GM19463 (cell line): ENCODE data around the gene LCK.
A peak's percentile ranks its signal among the peaks of the same experiment; 100 is the strongest.

Experiments used
- ATAC-seq: cut with Tn5 transposase; IDR thresholded peaks from one replicate; pipeline ENCODE4 v1.9.1; 2021; ENCODE audit warnings: mild to moderate bottlenecking, moderate library complexity; ENCODE audit not compliant: unreplicated experiment

The LCK gene

GRCh38 chr1:32250893-32251716 is at the start of gene LCK:
Gene LCK (plus strand): TSS chr1:32251265. CDS start chr1:32274330, 23,065 bp downstream.
- ATAC-seq, result no peak

GRCh38 chr1:32204943-32205361 is 46.1 kb upstream of the LCK start:
- ATAC-seq, result no peak

- ATAC-seq, result peak; percentile 67
Measured at GRCh38 chr1:32205401-32206370, 45.4 kb upstream of the LCK start, which contains the start of gene IQCC. Gene IQCC (plus strand): TSS chr1:32205671. CDS start chr1:32205682, 11 bp downstream.

GRCh38 chr1:32208469-32208868 is 42.6 kb upstream of the LCK start:
- no peak for ATAC-seq

GRCh38 chr1:32208891-32209328 is 42.2 kb upstream of the LCK start, which contains the start of gene DCDC2B:
Gene DCDC2B (plus strand): TSS chr1:32209089. CDS start chr1:32209094, 5 bp downstream.
- ATAC-seq, result no peak

GRCh38 chr1:32215629-32216480 is 35.2 kb upstream of the LCK start:
- no peak for ATAC-seq

GRCh38 chr1:32216566-32216965 is 34.5 kb upstream of the LCK start:
- no peak for ATAC-seq

- no peak for ATAC-seq
Measured at GRCh38 chr1:32219022-32219421, 32.0 kb upstream of the LCK start.

GRCh38 chr1:32220746-32221580 is 30.1 kb upstream of the LCK start:
- no peak for ATAC-seq

GRCh38 chr1:32221581-32221979 is 29.5 kb upstream of the LCK start:
- ATAC-seq, result no peak

- peak; percentile 95 for ATAC-seq
Measured at GRCh38 chr1:32221980-32222755, 28.9 kb upstream of the LCK start, which contains the start of the genes EIF3I and TMEM234. Gene EIF3I (plus strand): TSS chr1:32222407. CDS start chr1:32222442, 35 bp downstream. Gene TMEM234 (minus strand): TSS chr1:32222353. CDS start chr1:32222322, 31 bp downstream.

GRCh38 chr1:32223683-32224082 is 27.4 kb upstream of the LCK start:
- no peak for ATAC-seq

- no peak for ATAC-seq
Measured at GRCh38 chr1:32224285-32224684, 26.8 kb upstream of the LCK start.

GRCh38 chr1:32228771-32229170 is 22.3 kb upstream of the LCK start:
- no peak for ATAC-seq

- no peak for ATAC-seq
Measured at GRCh38 chr1:32231843-32232432, 19.1 kb upstream of the LCK start.

GRCh38 chr1:32232558-32233304 is 18.3 kb upstream of the LCK start:
- no peak for ATAC-seq

GRCh38 chr1:32234792-32235191 is 16.3 kb upstream of the LCK start:
- no peak for ATAC-seq
